DMS 273 (cell line): ENCODE measurements around the gene LIPM.
A peak's percentile ranks its signal among the peaks of the same experiment; 100 is the strongest.

Source experiments
- DNase-seq: peaks from one replicate; lab custom pipeline; 2025; ENCODE audit not compliant: unreplicated experiment; lab: John Stamatoyannopoulos, UW

LIPM gene

DNA sequence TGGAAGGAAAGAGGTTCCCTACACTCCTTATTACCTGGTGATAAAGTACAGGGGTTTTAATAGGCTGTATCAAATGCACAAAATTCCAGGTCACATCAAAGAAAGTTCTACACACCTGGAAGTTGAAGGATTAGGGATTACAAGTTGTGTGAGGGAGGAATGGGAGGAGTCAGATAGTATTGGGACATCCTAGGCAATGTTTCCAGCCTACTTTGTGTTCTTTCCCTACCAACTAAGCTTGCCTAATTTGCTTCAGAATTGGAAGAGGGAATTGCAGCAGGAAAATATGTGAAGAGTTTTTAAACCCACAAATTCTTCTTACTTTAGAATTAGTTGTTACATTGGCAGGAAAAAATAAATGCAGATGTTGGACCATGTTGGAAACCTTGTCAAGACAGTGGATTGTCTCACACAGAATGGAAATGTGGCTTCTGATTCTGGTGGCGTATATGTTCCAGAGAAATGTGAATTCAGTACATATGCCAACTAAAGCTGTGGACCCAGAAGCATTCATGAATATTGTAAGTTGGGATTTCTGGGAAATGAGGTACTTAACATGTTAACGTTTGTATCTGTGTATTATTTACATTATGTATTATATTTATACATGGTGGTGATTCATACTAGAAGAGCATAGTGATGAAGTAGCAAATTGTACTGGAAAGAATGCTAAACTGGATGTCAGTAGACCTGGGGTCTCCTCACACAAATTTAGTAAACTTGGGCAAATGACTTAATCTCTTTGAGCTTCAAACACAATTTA, at the start of gene LIPM:
LIPM (plus strand) TSS at position 208 of the 763 bp plus-strand sequence; CDS start at position 375, 167 bp downstream.
- DNase-seq = no peak

DNA sequence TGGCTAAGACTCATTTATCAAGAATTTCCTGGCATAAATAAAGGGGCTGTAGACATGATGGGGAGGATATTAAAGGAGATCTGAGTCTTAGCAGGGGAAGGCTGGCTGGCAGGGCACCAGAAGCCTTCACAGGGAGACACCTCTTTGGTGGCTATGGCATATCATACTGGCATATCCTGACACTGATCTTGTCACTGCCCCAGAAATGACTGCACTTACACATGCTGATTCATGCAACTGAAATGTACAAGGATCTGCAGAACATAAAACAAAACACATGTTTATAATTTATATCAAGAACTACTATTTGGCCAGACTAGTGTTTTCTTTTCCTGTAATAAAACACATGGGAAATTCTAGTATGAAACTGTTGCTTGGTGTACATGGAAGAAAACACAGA, 48.2 kb upstream of the LIPM start:
- DNase-seq = no peak

DNA sequence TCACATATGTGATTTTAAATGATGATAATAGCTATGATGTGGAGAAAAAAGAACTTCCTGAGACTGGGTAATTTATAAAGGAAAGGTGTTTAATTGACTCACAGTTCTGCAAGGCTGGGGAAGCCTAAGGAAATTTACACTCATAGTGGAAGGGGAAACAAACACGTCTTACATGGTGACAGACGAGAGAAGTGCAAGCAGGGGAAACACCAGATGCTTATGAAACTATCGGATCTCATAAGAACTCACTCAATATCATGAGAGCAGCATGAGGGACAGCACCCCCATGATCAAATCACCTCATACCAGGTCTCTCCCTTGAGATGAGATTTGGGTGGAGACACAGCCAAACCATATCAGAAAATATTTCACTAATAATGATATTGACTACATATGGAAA, 46.8 kb upstream of the LIPM start:
- no peak for DNase-seq

DNA sequence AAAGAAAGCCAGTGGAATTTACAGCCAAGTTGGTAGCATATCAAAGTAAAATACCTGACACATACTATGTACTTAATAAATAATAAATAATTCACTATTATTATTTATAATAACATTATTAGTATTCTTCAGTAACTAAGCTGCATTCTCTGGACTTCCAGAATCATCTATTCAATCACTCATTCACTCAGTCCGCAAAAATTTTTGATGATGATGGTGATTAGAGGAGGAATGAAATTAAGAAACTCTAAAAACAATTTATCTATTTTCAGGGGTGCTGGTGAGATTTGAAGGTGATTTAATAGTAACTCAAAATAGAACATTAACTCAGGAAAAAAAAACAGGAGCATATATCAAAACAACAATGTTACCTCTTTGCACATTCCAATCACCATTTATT, 45.9 kb upstream of the LIPM start:
- DNase-seq = no peak

GRCh38 chr10:88759366-88760101, 43.0 kb upstream of the LIPM start, which contains the start of gene LIPN:
Gene LIPN (plus strand): TSS chr10:88760020. CDS start chr10:88761406, 1,386 bp downstream.
- DNase-seq = no peak

DNA sequence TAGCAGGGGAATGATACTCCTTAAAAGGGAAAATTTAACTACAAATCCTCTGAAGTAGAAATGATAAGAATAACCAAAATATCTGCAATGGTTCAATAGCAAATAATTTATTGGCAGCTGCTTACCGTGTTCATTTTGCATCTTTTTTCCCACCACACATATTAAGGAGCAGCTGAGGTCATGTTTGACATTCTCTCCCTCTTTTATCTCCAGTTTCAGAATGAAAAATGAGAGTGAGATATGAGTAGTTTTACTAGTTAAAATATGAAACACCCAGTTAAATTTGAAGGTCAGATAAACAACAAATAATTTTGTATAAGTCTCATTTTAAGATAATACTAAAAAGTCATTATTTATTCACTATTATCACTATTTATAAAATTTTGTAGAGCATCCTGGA, 39.6 kb upstream of the LIPM start:
- DNase-seq = no peak

- no peak for DNase-seq
Observed at GRCh38 chr10:88763441-88763840, 39.1 kb upstream of the LIPM start.

- no peak for DNase-seq
Observed at GRCh38 chr10:88764110-88764509, 38.4 kb upstream of the LIPM start.

DNA sequence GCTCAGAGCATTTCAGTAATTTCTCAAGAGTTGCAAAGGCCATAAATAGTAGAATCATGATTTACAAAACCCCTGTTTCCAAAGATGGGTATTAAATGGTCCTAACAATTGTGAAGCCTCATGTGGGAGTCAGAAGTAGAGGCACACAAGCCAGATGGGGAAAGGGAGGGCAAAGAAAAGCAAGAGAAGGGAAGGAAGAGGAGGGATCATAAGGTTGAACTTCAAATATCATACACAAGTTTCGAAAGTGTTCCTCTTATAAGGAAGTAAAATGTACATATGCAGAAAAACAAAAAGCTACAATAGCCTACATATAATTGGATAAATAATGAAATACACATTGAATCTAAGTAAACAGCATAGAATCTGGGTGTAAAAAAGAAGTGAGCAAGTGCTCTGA, 36.7 kb upstream of the LIPM start:
- DNase-seq = no peak

GRCh38 chr10:88769384-88769783, 33.1 kb upstream of the LIPM start:
- DNase-seq = no peak

- DNase-seq = no peak
Observed at GRCh38 chr10:88781206-88781605, 21.3 kb upstream of the LIPM start.

- DNase-seq = no peak
Observed at GRCh38 chr10:88782222-88782621, 20.3 kb upstream of the LIPM start.

GRCh38 chr10:88783724-88784123, 18.8 kb upstream of the LIPM start:
- DNase-seq = no peak

DNA sequence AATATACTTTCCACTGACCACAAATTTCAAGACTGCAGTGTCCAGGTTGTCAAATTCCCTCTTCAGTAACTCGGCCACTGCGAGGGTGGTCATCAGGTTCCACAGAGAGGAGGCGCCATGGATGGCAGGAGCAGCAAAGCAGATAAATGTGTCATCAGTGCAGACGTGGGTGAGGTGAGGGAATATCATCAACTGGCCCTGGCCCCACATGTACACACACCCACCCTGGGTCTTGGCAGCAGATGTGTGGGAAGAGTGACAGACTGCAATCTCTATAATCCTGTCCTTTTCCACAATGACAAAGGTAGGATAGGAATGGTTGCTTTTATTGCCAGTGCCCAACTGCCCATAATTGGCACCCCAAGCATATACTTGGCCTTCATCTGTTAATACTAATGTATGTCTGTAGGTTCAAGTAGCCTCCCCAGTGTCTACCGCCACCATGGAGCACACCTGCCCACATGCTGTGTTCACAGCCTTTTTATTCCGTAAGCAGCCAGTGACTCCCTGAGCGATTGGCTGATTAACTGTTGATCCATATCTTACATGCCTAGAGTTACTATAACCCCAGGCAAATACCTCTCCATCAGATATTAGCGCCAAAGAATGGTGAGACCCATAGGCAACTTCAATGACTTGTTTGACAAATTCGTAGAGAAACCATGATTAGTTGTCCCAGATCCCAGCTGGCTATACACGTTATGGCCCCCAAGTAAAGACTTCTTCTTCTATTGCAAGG, 16.3 kb upstream of the LIPM start:
- no peak for DNase-seq

DNA sequence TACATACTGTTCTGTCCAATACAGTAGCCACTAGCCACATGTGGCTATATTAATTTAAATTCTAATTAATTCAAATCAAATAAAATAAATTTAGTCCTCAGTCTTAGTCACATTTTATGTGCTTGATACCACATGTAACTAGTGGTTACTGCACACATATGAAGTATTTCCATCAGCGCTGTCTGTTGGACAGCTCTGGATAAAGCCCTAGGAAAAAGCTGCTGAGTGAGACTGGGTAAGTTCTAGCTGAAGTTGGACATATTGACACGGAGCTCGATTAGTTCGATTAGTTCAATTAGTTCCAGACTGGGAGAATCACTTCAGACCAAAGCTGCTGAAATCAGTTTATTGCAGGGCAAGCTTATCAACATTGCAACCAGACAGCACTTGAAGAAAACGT, 15.1 kb upstream of the LIPM start:
- DNase-seq = no peak

GRCh38 chr10:88788924-88789323, 13.6 kb upstream of the LIPM start:
- DNase-seq = no peak

- DNase-seq = peak; percentile 52
Observed at GRCh38 chr10:88791924-88792323, 10.6 kb upstream of the LIPM start.

DNA sequence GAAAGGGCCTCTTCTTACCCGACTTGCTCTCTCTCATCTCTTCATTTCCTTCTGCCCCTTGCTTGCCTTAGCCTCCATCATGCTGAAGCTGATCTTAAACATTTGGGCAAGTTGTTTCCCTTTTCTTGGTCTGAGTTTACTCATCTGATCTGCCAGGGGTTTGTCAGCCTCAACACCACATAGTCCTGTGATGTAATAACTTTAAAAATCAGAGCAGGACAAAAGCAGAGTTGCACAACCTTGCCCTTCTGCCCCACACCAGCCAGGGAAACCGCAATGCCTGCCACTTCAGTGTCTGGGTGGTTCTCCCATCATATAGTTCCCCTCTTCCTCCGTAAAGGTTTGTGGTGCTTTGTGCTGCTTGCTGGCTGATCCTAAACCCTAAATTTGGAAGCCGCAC, 9.9 kb upstream of the LIPM start:
- DNase-seq = no peak

- no peak for DNase-seq
Observed at GRCh38 chr10:88793712-88794299, 8.7 kb upstream of the LIPM start.

DNA sequence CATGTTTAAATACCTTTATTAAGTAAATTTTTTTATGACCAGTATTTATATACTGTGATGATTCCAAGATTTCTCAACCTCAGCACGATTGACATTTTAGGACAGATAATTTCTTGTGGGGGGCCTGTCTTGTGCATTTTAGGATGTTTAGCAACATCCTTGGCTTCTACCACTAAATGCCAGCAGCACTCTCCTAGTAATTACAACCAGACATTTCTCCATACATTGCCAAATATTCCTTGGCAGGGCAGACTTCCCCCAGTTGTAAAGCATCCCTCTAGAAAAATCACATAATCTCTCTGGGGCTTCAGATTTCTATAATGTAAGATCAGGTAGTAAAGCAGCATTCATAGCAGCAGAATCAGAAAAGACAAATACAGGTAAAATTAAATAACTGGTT, 7.8 kb upstream of the LIPM start:
- no peak for DNase-seq
